Hepatocyte (in vitro differentiated cells): Measurements from ENCODE around the gene BTRC.

Source experiments
- CTCF ChIP-seq: fragments of 200-600 bp; sonication (generic); IDR thresholded peaks from 2 replicates; pipeline ENCODE4 v1.5.1; 2016; ENCODE audit warnings: antibody characterized with exemption, mild to moderate bottlenecking; ENCODE audit not compliant: poor library complexity
- EZH2phosphoT487 ChIP-seq: fragments of 200-600 bp; sonication (generic); IDR thresholded peaks from one replicate; pipeline ENCODE4 v1.6.1; 2018; ENCODE audit warnings: antibody characterized with exemption, mild to moderate bottlenecking, low read depth, moderate library complexity; ENCODE audit not compliant: unreplicated experiment, severe bottlenecking

GRCh38 chr10:101438881-101439391, 85.0 kb downstream of the BTRC start:
- TF ChIP-seq CTCF (no peak), EZH2phosphoT487 (no peak)
